HCT116 (cell line): ENCODE measurements around the gene MADD. TPM values are rescaled to one million over a fixed set of nuclear protein-coding genes. Genes with fewer than 3 reads are reported as not detected.

Source experiments
- ATAC-seq: fragments of 200-7000 bp; cut with Tn5 transposase; 2 replicates; pipeline ENCODE4 v1.9.1; 2020; ENCODE audit warnings: mild to moderate bottlenecking, moderate library complexity
- BruUV-seq: library from RNA; stranded (reverse); fragments of 400-500 nt; replicated peaks from 2 replicates; lab custom pipeline; 2021; lab: Mats Ljungman, UMichigan
- CTCF ChIA-PET: fragments of 300-600 bp; sonication (Branson Sonifier 250); formaldehyde crosslinking; loops from one replicate; lab custom pipeline; 2021; ENCODE audit warnings: antibody characterized with exemption; lab: Charles Lee
- POLR2A ChIA-PET: fragments of 300-600, 350-600 bp; sonication (Branson Sonifier 250); formaldehyde crosslinking; loops from one replicate; lab custom pipeline; 2021; ENCODE audit warnings: antibody characterized with exemption; lab: Charles Lee
- RAD21 ChIA-PET, 2 experiments: fragments of 300-600 bp; sonication (Branson Sonifier 250); formaldehyde crosslinking; loops; one replicate each; lab custom pipeline; 2023; ENCODE audit warnings: low total read pairs in 2 of 2; ENCODE audit not compliant: uncharacterized antibody in 2 of 2, unreplicated experiment in 2 of 2, low non-redundant PET in 1 of 2; lab: Charles Lee
- DNase-seq: peaks from one replicate; pipeline ENCODE4 v3.0.0-alpha.2; 2010; ENCODE audit warnings: low read depth, low spot score
- H2AFZ ChIP-seq: fragments of 200-600 bp; shearing (Covaris generic), sonication (generic); 2 replicates; pipeline ENCODE4 v1.6.1; 2017; ENCODE audit warnings: low read depth, mixed run types, mixed read lengths, antibody characterized with exemption, low read length; ENCODE audit not compliant: poor library complexity, severe bottlenecking
- H3K27ac ChIP-seq: 2 replicates; pipeline ENCODE4 v1.5.1; 2012; ENCODE audit warnings: low read depth, low read length
- H3K27me3 ChIP-seq: fragments of 200-600 bp; sonication (generic); 2 replicates; pipeline ENCODE4 v1.6.1; 2016; ENCODE audit warnings: mixed run types, low read length, mixed read lengths; ENCODE audit not compliant: insufficient read depth
- H3K36me3 ChIP-seq, 2 experiments: fragments of 200-500 bp in 1 of 2; fragments of 200-600 bp in 1 of 2; sonication (Bioruptor generic) in 1 of 2; sonication (generic) in 1 of 2; 2 replicates each; pipeline versions ENCODE4 v1.5.1 to v1.6.1; 2014 to 2016; ENCODE audit warnings: low read length in 2 of 2, inconsistent platforms in 1 of 2, mixed read lengths in 1 of 2, mixed run types in 1 of 2; ENCODE audit not compliant: insufficient read depth in 2 of 2, control insufficient read depth in 1 of 2
- H3K4me1 ChIP-seq, 2 experiments: fragments of 200-600 bp in 1 of 2; sonication (generic) in 1 of 2; 2 replicates each; pipeline versions ENCODE4 v1.5.1 to v1.6.1; 2012 to 2017; ENCODE audit warnings: low read length in 2 of 2, inconsistent platforms in 1 of 2, mild to moderate bottlenecking in 1 of 2, mixed read lengths in 1 of 2, mixed run types in 1 of 2, moderate library complexity in 1 of 2; ENCODE audit not compliant: insufficient read depth in 2 of 2, control insufficient read depth in 1 of 2
- H3K4me2 ChIP-seq: fragments of 200-600 bp; sonication (generic); 2 replicates; pipeline ENCODE4 v1.6.1; 2017; ENCODE audit warnings: mixed run types, low read length, mixed read lengths
- H3K4me3 ChIP-seq, 2 experiments: fragments of 200-600 bp in 1 of 2; sonication (generic) in 1 of 2; replicated peaks in 1 of 2; 2 replicates each; pipeline ENCODE4 v1.5.1; 2011 to 2016; ENCODE audit warnings: low read length in 2 of 2, control low read depth in 1 of 2, low read depth in 1 of 2, mild to moderate bottlenecking in 1 of 2, mixed read lengths in 1 of 2, mixed run types in 1 of 2
- H3K79me2 ChIP-seq: fragments of 200-600 bp; sonication (generic); 2 replicates; pipeline ENCODE4 v1.6.1; 2017; ENCODE audit warnings: mild to moderate bottlenecking, mixed run types, low read length, moderate library complexity, mixed read lengths; ENCODE audit not compliant: insufficient read depth
- H3K9ac ChIP-seq: fragments of 200-600 bp; sonication (generic); 2 replicates; pipeline ENCODE4 v1.6.1; 2016; ENCODE audit warnings: low read length, mixed read lengths
- H3K9me2 ChIP-seq: fragments of 200-600 bp; sonication (generic), shearing (Covaris generic); 2 replicates; pipeline ENCODE4 v1.6.1; 2017; ENCODE audit warnings: mixed run types, mild to moderate bottlenecking, moderate library complexity; ENCODE audit not compliant: insufficient read depth
- H3K9me3 ChIP-seq, 2 experiments: fragments of 200-500 bp in 1 of 2; fragments of 200-600 bp in 1 of 2; sonication (Bioruptor generic) in 1 of 2; sonication (generic) in 1 of 2; 2 replicates each; pipeline ENCODE4 v1.6.1; 2014 to 2017; ENCODE audit warnings: low read length in 2 of 2, mixed read lengths in 2 of 2, inconsistent platforms in 1 of 2, low read depth in 1 of 2, mild to moderate bottlenecking in 1 of 2, mixed run types in 1 of 2, moderate library complexity in 1 of 2; ENCODE audit not compliant: control insufficient read depth in 1 of 2, insufficient read depth in 1 of 2
- H4K20me1 ChIP-seq: fragments of 200-600 bp; sonication (generic), shearing (Covaris generic); 2 replicates; pipeline ENCODE4 v1.6.1; 2017; ENCODE audit warnings: mixed run types, mild to moderate bottlenecking, moderate library complexity; ENCODE audit not compliant: insufficient read depth
- POLR2AphosphoS5 ChIP-seq: IDR thresholded peaks from 2 replicates; pipeline ENCODE4 v1.6.1; 2011; ENCODE audit warnings: mild to moderate bottlenecking, low read depth, low read length, moderate library complexity
- RAD21 ChIP-seq: IDR thresholded peaks from 2 replicates; pipeline ENCODE4 v1.6.1; 2012; ENCODE audit warnings: low read depth, mild to moderate bottlenecking
- SIN3A ChIP-seq: IDR thresholded peaks from 2 replicates; pipeline ENCODE4 v1.6.1; 2012; ENCODE audit warnings: low read depth
- SP1 ChIP-seq: IDR thresholded peaks from 2 replicates; pipeline ENCODE4 v1.6.1; 2012; ENCODE audit warnings: low read depth
- TCF7L2 ChIP-seq: IDR thresholded peaks from 2 replicates; pipeline ENCODE4 v1.7.0; 2011; ENCODE audit warnings: borderline replicate concordance, inconsistent platforms; ENCODE audit not compliant: insufficient read depth, insufficient read length; ENCODE audit errors: extremely low read depth
- intact Hi-C: fragments of 100-400 bp; cut with micrococcal nuclease; formaldehyde crosslinking; loops from 2 replicates; pipeline ENCODE4 v1.10.0; 2022
- total RNA-seq: library from RNA; stranded (reverse); gene quantifications from one replicate; pipeline ENCODE4 v1.2.1, GENCODE V29; 2021; ENCODE audit not compliant: unreplicated experiment
- TF ChIP-seq, protein P1 (sequence below): IDR thresholded peaks from 2 replicates; pipeline ENCODE4 v1.6.1; 2012
- TF ChIP-seq, protein P2 (sequence below), 3 experiments: fragments of 200-600 bp in 1 of 3; sonication (generic) in 1 of 3; IDR thresholded peaks in 2 of 3; conservative IDR thresholded peaks in 1 of 3; 2 replicates each; pipeline ENCODE4 v1.5.1; 2012 to 2017; ENCODE audit warnings: low read depth in 2 of 3, low read length in 2 of 3, antibody characterized with exemption in 1 of 3, borderline replicate concordance in 1 of 3, control low read depth in 1 of 3, mild to moderate bottlenecking in 1 of 3, mixed read lengths in 1 of 3, mixed run types in 1 of 3, moderate library complexity in 1 of 3; ENCODE audit not compliant: insufficient read depth in 1 of 3

The MADD gene
- total RNA-seq, 1 experiment from 2014 or later: 37.1 TPM

DNA sequence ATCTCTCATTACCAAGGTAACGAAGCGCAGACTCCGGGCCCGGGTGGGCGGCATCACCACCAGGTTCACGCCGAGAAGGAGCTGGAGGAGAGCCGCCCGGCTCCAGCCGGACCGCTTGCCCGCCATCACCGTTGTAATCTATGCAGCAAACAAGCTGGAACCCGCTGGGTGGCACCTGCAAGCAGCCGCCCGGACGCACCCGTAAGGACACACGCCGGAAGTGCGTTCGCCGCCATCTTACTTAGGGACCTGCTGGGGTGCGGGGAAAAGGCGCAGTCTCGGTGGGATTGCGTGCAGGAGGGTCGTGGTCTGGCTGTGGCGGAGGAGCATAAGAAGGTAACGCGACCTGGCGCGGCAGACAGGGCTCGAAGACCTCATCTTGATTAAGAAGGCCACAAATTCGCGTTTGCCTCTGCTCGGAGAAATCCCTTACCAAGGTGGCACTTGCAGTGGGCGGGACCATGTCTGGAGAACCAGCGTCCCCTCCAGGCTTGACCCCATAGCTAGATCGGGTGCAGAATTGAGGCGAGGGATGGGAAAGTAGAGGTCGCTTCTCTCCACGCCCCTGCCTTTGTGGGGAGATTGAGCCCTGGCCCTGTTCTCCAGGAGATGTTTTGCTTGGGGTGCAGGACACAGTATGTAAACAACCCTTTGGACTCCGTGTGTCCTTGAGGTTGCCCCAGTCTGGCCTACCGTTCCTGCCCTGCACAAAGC is 21.1 kb upstream of the MADD start, which contains the start of gene ACP2 (continued):
- TF ChIP-seq POLR2AphosphoS5 (peak; percentile 97), SP1 (peak; percentile 66), RAD21 (peak; percentile 41), SIN3A (peak; percentile 93)
- TF ChIP-seq, protein P1, sequence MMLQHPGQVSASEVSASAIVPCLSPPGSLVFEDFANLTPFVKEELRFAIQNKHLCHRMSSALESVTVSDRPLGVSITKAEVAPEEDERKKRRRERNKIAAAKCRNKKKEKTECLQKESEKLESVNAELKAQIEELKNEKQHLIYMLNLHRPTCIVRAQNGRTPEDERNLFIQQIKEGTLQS: no peak

DNA sequence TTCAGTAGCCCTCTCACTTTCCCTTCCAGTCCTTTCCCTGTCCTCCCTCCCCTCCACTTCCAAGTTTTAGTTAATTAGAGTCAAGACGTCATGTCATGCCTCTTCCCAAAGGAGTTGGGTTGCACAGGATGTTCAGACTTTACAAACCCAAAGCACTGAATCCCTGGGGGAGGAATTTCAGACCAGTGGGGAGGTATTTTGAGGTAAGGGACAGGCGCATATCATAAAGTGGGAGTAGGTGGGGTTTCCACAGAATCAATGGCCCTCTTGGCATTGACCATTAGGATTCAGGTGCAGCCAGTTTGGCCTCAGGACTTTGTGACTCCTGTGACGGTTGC is 20.6 kb upstream of the MADD start:
- CTCF ChIA-PET: interaction anchor here (0.6 to 2.2 kb wide), 5 partner anchors 15 to 106 kb away, joined by 3 to 9 read pairs (median 6); partner anchors contain the start of gene DDB2

More for the DNA sequence above, 20.6 kb upstream of the MADD start:
- ChIA-PET RAD21 (interaction anchor here (0.7 to 1.9 kb wide), 3 partner anchors 16 to 205 kb away, joined by 3 to 7 read pairs (median 4); no protein-coding TSS in a partner anchor), POLR2A (interaction anchor here (1.0 to 2.2 kb wide), 7 partner anchors 11 to 37 kb away, joined by 3 to 16 read pairs (median 4); partner anchors contain the start of gene DDB2)
- DNase-seq: no peak
- Histone ChIP-seq H3K36me3 (peaks cover 4 to 12% of the 10 kb centered on the region in 2 experiments; a peak in 1 of 4 replicates), H3K9me3 (no peaks in the 10 kb centered on the region), H3K4me2 (peak overlapping the region; percentile 90), H3K4me3 (peak overlapping the region; percentile 71 to 96), H4K20me1 (no peaks in the 10 kb centered on the region), H3K27me3 (no peaks in the 10 kb centered on the region), H3K9me2 (no peaks in the 10 kb centered on the region), H3K27ac (peak overlapping the region; percentile 73), H3K4me1 (peaks cover 7 to 16% of the 10 kb centered on the region in 2 experiments; a peak in 2 of 4 replicates), H3K9ac (peak overlapping the region; percentile 89), H2AFZ (no peak overlapping the region), H3K79me2 (peaks cover 33% of the 10 kb centered on the region)
- ATAC-seq: no peak
- BruUV-seq: no TSS peak
- intact Hi-C loops: loop anchor here (2.0 kb wide), 1 partner anchor 73 kb away; the partner anchor contains the start of gene ARFGAP2
- TF ChIP-seq RAD21 (no peak), TCF7L2 (no peak)
- TF ChIP-seq, protein P2, sequence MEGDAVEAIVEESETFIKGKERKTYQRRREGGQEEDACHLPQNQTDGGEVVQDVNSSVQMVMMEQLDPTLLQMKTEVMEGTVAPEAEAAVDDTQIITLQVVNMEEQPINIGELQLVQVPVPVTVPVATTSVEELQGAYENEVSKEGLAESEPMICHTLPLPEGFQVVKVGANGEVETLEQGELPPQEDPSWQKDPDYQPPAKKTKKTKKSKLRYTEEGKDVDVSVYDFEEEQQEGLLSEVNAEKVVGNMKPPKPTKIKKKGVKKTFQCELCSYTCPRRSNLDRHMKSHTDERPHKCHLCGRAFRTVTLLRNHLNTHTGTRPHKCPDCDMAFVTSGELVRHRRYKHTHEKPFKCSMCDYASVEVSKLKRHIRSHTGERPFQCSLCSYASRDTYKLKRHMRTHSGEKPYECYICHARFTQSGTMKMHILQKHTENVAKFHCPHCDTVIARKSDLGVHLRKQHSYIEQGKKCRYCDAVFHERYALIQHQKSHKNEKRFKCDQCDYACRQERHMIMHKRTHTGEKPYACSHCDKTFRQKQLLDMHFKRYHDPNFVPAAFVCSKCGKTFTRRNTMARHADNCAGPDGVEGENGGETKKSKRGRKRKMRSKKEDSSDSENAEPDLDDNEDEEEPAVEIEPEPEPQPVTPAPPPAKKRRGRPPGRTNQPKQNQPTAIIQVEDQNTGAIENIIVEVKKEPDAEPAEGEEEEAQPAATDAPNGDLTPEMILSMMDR (IDR thresholded peaks at IDR 0.05 in 2 of 3, conservative IDR thresholded peaks at IDR 0.05 in 1 of 3; ENCODE audit: borderline replicate concordance in 1 of 3, insufficient read depth in 1 of 3, low read depth in 2 of 3, low read length in 2 of 3): 0 out of 6 replicates have a peak, but pooled peaks of 1 of the 3 experiments have one; percentile 4
